Cerebellar cortex (tissue), 1 donor: Measurements from ENCODE around the gene TBXAS1.

Experiments used
- DNase-seq: peaks from one replicate; pipeline ENCODE4 v3.0.0-alpha.2; 2015; ENCODE audit warnings: low spot score

TBXAS1 gene

GRCh38 chr7:140048138-140048537 is 219.1 kb downstream of the TBXAS1 start:
- no peak for DNase-seq

- DNase-seq = no peak
Measured at GRCh38 chr7:140048989-140049338, 219.9 kb downstream of the TBXAS1 start.

GRCh38 chr7:140049339-140050024 is 220.4 kb downstream of the TBXAS1 start:
- no peak for DNase-seq

- DNase-seq = no peak
Measured at GRCh38 chr7:140050100-140050499, 221.0 kb downstream of the TBXAS1 start.

GRCh38 chr7:140051820-140052219 is 222.8 kb downstream of the TBXAS1 start:
- DNase-seq = no peak

- DNase-seq = no peak
Measured at GRCh38 chr7:140053812-140054539, 224.9 kb downstream of the TBXAS1 start.

- DNase-seq = no peak
Measured at GRCh38 chr7:140054751-140055150, 225.7 kb downstream of the TBXAS1 start.

GRCh38 chr7:140055833-140056232 is 226.8 kb downstream of the TBXAS1 start:
- no peak for DNase-seq

- no peak for DNase-seq
Measured at GRCh38 chr7:140056431-140057142, 227.5 kb downstream of the TBXAS1 start.

GRCh38 chr7:140057143-140057535 is 228.1 kb downstream of the TBXAS1 start:
- no peak for DNase-seq

GRCh38 chr7:140058517-140058916 is 229.5 kb downstream of the TBXAS1 start:
- DNase-seq = no peak

GRCh38 chr7:140059273-140060242 is 230.5 kb downstream of the TBXAS1 start:
- no peak for DNase-seq

GRCh38 chr7:140060243-140060630 is 231.2 kb downstream of the TBXAS1 start:
- no peak for DNase-seq

GRCh38 chr7:140060788-140061606 is 231.9 kb downstream of the TBXAS1 start:
- no peak for DNase-seq

GRCh38 chr7:140061607-140061930 is 232.5 kb downstream of the TBXAS1 start:
- no peak for DNase-seq

GRCh38 chr7:140062118-140062527 is 233.1 kb downstream of the TBXAS1 start:
- no peak for DNase-seq

GRCh38 chr7:140062528-140063299 is 233.7 kb downstream of the TBXAS1 start, which contains the start of gene PARP12:
Gene PARP12, minus strand, starts transcription at chr7:140062951. Its CDS starts 104 bp downstream, at chr7:140062847.
- DNase-seq = no peak

GRCh38 chr7:140067052-140067451 is 238.0 kb downstream of the TBXAS1 start:
- DNase-seq = no peak

GRCh38 chr7:140068033-140068432 is 239.0 kb downstream of the TBXAS1 start:
- DNase-seq = no peak

GRCh38 chr7:140069298-140069949 is 240.4 kb downstream of the TBXAS1 start:
- DNase-seq = no peak
